Suprapubic skin (tissue), 4 donors: ENCODE data around the gene PIGH.

Experiments used
- CTCF ChIP-seq, 2 donors: fragments of 200-600 bp in 1 of 2; fragments of 450-650 bp in 1 of 2; sonication (generic) in 1 of 2; IDR thresholded peaks; one replicate each; pipeline ENCODE4 v1.5.1; 2016 to 2019; ENCODE audit warnings: antibody characterized with exemption in 2 of 2, mild to moderate bottlenecking in 1 of 2, moderate library complexity in 1 of 2
- EP300 ChIP-seq: sonication (generic); formaldehyde crosslinking; IDR thresholded peaks from one replicate; pipeline ENCODE4 v1.6.1; 2017; ENCODE audit warnings: antibody characterized with exemption
- POLR2A ChIP-seq, 2 donors: fragments of 450-650 bp; IDR thresholded peaks; one replicate each; pipeline ENCODE4 v1.6.1; 2017; ENCODE audit warnings: antibody characterized with exemption in 2 of 2, mild to moderate bottlenecking in 2 of 2, moderate library complexity in 2 of 2
- POLR2AphosphoS5 ChIP-seq, 3 donors: sonication (generic); formaldehyde crosslinking; IDR thresholded peaks; one replicate each; pipeline ENCODE4 v1.6.1; 2017; ENCODE audit warnings: antibody characterized with exemption in 3 of 3

GRCh38 chr14:67564236-67564635 lies 35.8 kb downstream of the PIGH start:
- TF ChIP-seq CTCF (IDR thresholded peaks at IDR 0.05) (no peak), EP300 (no peak), POLR2AphosphoS5 (IDR thresholded peaks at IDR 0.05) (no peak), POLR2A (IDR thresholded peaks at IDR 0.05) (no peak)
